Right forelimb (tissue), 1 donor: ENCODE measurements around the gene GAS7.

Experiments used
- DNase-seq: peaks from one replicate; pipeline ENCODE4 v3.0.0-alpha.2; 2018

Gene GAS7

GRCh38 chr17:10170233-10170632 is 28.2 kb downstream of the GAS7 start:
- DNase-seq: no peak

- DNase-seq: no peak
These were observed 29.1 kb downstream of the GAS7 start for GRCh38 chr17:10169290-10169689.

- no peak for DNase-seq
These were observed 32.0 kb downstream of the GAS7 start for GRCh38 chr17:10166176-10166935.

- no peak for DNase-seq
These were observed 36.3 kb downstream of the GAS7 start for GRCh38 chr17:10162096-10162495.

GRCh38 chr17:10161386-10161785 is 37.0 kb downstream of the GAS7 start:
- DNase-seq: no peak

GRCh38 chr17:10156948-10157607 is 41.3 kb downstream of the GAS7 start:
- DNase-seq: peak; percentile 52

- DNase-seq: no peak
These were observed 41.8 kb downstream of the GAS7 start for GRCh38 chr17:10156599-10156947.

- DNase-seq: no peak
These were observed 42.4 kb downstream of the GAS7 start for GRCh38 chr17:10156077-10156435.

GRCh38 chr17:10155371-10156076 is 42.9 kb downstream of the GAS7 start:
- DNase-seq: peak; percentile 49

- DNase-seq: no peak
These were observed 46.5 kb downstream of the GAS7 start for GRCh38 chr17:10151667-10152496.

- no peak for DNase-seq
These were observed 48.6 kb downstream of the GAS7 start for GRCh38 chr17:10149573-10150399.

- no peak for DNase-seq
These were observed 50.5 kb downstream of the GAS7 start for GRCh38 chr17:10147761-10148415.

GRCh38 chr17:10147040-10147439 is 51.4 kb downstream of the GAS7 start:
- no peak for DNase-seq

- DNase-seq: no peak
These were observed 53.4 kb downstream of the GAS7 start for GRCh38 chr17:10144982-10145381.

- DNase-seq: no peak
These were observed 54.0 kb downstream of the GAS7 start for GRCh38 chr17:10144456-10144855.

GRCh38 chr17:10141436-10141835 is 57.0 kb downstream of the GAS7 start:
- DNase-seq: no peak

GRCh38 chr17:10139577-10139976 is 58.8 kb downstream of the GAS7 start:
- no peak for DNase-seq

GRCh38 chr17:10136258-10136981 is 62.0 kb downstream of the GAS7 start:
- no peak for DNase-seq

- DNase-seq: peak; percentile 64
These were observed 62.7 kb downstream of the GAS7 start for GRCh38 chr17:10135539-10136257.

GRCh38 chr17:10130677-10131076 is 67.7 kb downstream of the GAS7 start:
- DNase-seq: no peak
